Measurements from ENCODE around the gene BAZ1A.

BAZ1A gene

GRCh38 chr14:34713681-34714319 lies 161.4 kb downstream of the BAZ1A start:
- peak overlapping the region; percentile 80 for H3K4me3 Mint-ChIP-seq
- peak overlapping the region; percentile 88 for H3K27ac Mint-ChIP-seq
- intact Hi-C loops (cut with micrococcal nuclease) = loop anchor here (5.0 kb wide), 1 partner anchor 86 kb away; no protein-coding TSS in a partner anchor
- peaks cover 7% of the 10 kb centered on the region for H3K4me1 Mint-ChIP-seq (ENCODE audit: low read depth)
- peaks cover 14% of the 10 kb centered on the region for H3K36me3 Mint-ChIP-seq (ENCODE audit: low read depth)
- H3K9me3 Mint-ChIP-seq = no peaks in the 10 kb centered on the region
- H3K27me3 Mint-ChIP-seq = peaks cover 6% of the 10 kb centered on the region

- intact Hi-C loops (cut with micrococcal nuclease) = loop anchor here (5.0 kb wide), 1 partner anchor 86 kb away; no protein-coding TSS in a partner anchor
- H3K27me3 Mint-ChIP-seq = peaks cover 6% of the 10 kb centered on the region
- peak overlapping the region; percentile 80 for H3K4me3 Mint-ChIP-seq
- peaks cover 7% of the 10 kb centered on the region for H3K4me1 Mint-ChIP-seq (ENCODE audit: low read depth)
- H3K9me3 Mint-ChIP-seq = no peaks in the 10 kb centered on the region
- peaks cover 14% of the 10 kb centered on the region for H3K36me3 Mint-ChIP-seq (ENCODE audit: low read depth)
- H3K27ac Mint-ChIP-seq = peak overlapping the region; percentile 88
Observed at GRCh38 chr14:34713122-34713680, 162.0 kb downstream of the BAZ1A start.

- Mint-ChIP-seq H3K27me3 (peaks cover 4% of the 10 kb centered on the region), H3K9me3 (no peaks in the 10 kb centered on the region), H3K27ac (no peak overlapping the region), H3K4me1 (ENCODE audit: low read depth) (peaks cover 7% of the 10 kb centered on the region), H3K36me3 (ENCODE audit: low read depth) (peaks cover 14% of the 10 kb centered on the region), H3K4me3 (no peak overlapping the region)
- intact Hi-C loops (cut with micrococcal nuclease) = loop anchor here (5.0 kb wide), 1 partner anchor 85 kb away; no protein-coding TSS in a partner anchor
Observed at GRCh38 chr14:34711796-34712712, 163.1 kb downstream of the BAZ1A start.

- no peak overlapping the region for H3K27ac Mint-ChIP-seq
- H3K36me3 Mint-ChIP-seq (ENCODE audit: low read depth) = peaks cover 14% of the 10 kb centered on the region
- intact Hi-C loops (cut with micrococcal nuclease) = loop anchor here (5.0 kb wide), 1 partner anchor 84 kb away; no protein-coding TSS in a partner anchor
- peaks cover 3% of the 10 kb centered on the region for H3K27me3 Mint-ChIP-seq
- H3K4me1 Mint-ChIP-seq (ENCODE audit: low read depth) = peaks cover 7% of the 10 kb centered on the region
- no peaks in the 10 kb centered on the region for H3K9me3 Mint-ChIP-seq
- H3K4me3 Mint-ChIP-seq = no peak overlapping the region
Observed at GRCh38 chr14:34711169-34711568, 164.0 kb downstream of the BAZ1A start.

- peaks cover under 1% of the 10 kb centered on the region for H3K27me3 Mint-ChIP-seq
- no peak overlapping the region for H3K27ac Mint-ChIP-seq
Observed at GRCh38 chr14:34710744-34711143, 164.4 kb downstream of the BAZ1A start.

GRCh38 chr14:34710006-34710405 lies 165.2 kb downstream of the BAZ1A start:
- H3K4me3 Mint-ChIP-seq = no peak overlapping the region
- peaks cover 7% of the 10 kb centered on the region for H3K4me1 Mint-ChIP-seq (ENCODE audit: low read depth)
- intact Hi-C loops (cut with micrococcal nuclease) = loop anchor here (5.0 kb wide), 1 partner anchor 83 kb away; no protein-coding TSS in a partner anchor
- H3K27me3 Mint-ChIP-seq = no peaks in the 10 kb centered on the region
- H3K9me3 Mint-ChIP-seq = no peaks in the 10 kb centered on the region
- H3K36me3 Mint-ChIP-seq (ENCODE audit: low read depth) = peaks cover 14% of the 10 kb centered on the region
- no peak overlapping the region for H3K27ac Mint-ChIP-seq

More at GRCh38 chr14:34710744-34711143, 164.4 kb downstream of the BAZ1A start:
- H3K4me1 Mint-ChIP-seq (ENCODE audit: low read depth) = peaks cover 7% of the 10 kb centered on the region
- no peaks in the 10 kb centered on the region for H3K9me3 Mint-ChIP-seq
- intact Hi-C loops (cut with micrococcal nuclease) = loop anchor here (5.0 kb wide), 1 partner anchor 83 kb away; no protein-coding TSS in a partner anchor
- peaks cover 14% of the 10 kb centered on the region for H3K36me3 Mint-ChIP-seq (ENCODE audit: low read depth)
- no peak overlapping the region for H3K4me3 Mint-ChIP-seq

GRCh38 chr14:34707722-34708121 lies 167.4 kb downstream of the BAZ1A start:
- Mint-ChIP-seq H3K27me3 (no peaks in the 10 kb centered on the region), H3K36me3 (ENCODE audit: low read depth) (peaks cover 6% of the 10 kb centered on the region), H3K4me3 (no peak overlapping the region), H3K4me1 (ENCODE audit: low read depth) (no peaks in the 10 kb centered on the region), H3K9me3 (no peaks in the 10 kb centered on the region), H3K27ac (no peak overlapping the region)
- intact Hi-C loops (cut with micrococcal nuclease) = no loop called here

All from dendritic cell treated with granulocyte-macrophage colony-stimulating factor and Interleukin-4, amounts not matched to agents 40 ng/mL and 50 ng/mL, for 4 days (primary cell).